NCI-H2227 (cell line): ENCODE measurements around the gene MUS81.
"Not testable (repeated sequence)": the region's sequence is repeated elsewhere in the genome, so short reads cannot be mapped to it uniquely, and the experiment has no call there.

Experiments used
- DNase-seq: peaks from one replicate; lab custom pipeline; 2025; ENCODE audit not compliant: unreplicated experiment; lab: John Stamatoyannopoulos, UW

The MUS81 gene

GRCh38 chr11:65847746-65848145 lies 12.5 kb upstream of the MUS81 start:
- no peak for DNase-seq

DNA sequence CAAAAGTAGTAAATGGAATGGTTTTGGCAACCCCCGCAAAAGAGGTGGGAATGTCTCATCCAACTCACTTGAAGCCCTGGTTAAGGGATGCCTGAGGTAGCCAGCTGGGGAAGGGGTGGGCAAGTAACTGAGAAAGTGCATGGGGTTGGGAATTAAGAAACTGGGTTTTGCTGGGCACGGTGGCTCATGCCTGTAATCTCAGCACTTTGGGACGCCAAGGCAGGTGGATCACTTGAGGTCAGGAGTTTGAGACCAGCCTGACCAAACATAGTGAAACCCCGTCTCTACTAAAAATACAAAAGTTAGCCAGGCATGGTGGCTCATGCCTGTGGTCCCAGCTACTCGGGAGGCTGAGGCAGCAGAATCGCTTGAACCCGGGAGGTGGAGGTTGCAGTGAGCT lies 11.5 kb upstream of the MUS81 start:
- DNase-seq = not testable (repeated sequence)

GRCh38 chr11:65849366-65849765 lies 10.9 kb upstream of the MUS81 start:
- no peak for DNase-seq

GRCh38 chr11:65849771-65850216 lies 10.4 kb upstream of the MUS81 start:
- DNase-seq = no peak

GRCh38 chr11:65850217-65851082 lies 9.8 kb upstream of the MUS81 start:
- DNase-seq = no peak

- DNase-seq = peak; percentile 27
Observed at GRCh38 chr11:65851083-65851579, 9.1 kb upstream of the MUS81 start.

GRCh38 chr11:65851811-65852507 lies 8.3 kb upstream of the MUS81 start:
- DNase-seq = no peak

DNA sequence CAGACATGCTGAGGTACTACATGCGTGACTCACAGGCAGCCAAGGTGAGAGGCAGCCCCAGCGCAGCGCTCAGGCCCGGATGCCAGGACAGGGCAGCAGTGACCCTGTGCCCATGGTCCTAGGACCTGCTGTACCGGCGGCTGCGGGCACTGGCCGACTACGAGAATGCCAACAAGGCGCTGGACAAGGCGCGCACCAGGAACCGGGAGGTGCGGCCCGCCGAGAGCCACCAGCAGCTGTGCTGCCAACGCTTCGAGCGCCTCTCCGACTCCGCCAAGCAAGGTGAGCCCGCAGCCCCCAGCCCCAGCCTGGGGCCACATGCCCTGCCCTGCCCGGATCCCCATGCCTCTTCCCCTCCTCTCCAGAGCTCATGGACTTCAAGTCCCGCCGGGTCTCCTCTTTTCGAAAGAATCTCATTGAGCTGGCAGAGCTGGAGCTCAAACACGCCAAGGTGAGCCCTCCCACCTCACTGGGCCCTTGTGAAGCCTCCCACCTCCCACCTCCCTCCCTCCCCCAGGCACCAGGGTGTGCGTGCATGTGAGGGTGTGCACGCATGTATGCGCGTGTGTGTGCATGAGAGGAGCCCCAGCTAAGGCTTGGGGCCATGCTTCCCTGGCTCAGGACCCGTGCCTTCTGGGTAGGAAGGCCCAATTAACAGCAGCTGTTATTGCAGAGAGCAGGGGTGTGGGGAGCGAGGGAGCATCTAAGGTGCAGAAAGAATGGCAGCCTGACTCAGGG lies 7.6 kb upstream of the MUS81 start:
- no peak for DNase-seq

GRCh38 chr11:65853246-65853979 lies 6.8 kb upstream of the MUS81 start:
- DNase-seq = no peak

- no peak for DNase-seq
Observed at GRCh38 chr11:65854161-65854592, 6.1 kb upstream of the MUS81 start.

DNA sequence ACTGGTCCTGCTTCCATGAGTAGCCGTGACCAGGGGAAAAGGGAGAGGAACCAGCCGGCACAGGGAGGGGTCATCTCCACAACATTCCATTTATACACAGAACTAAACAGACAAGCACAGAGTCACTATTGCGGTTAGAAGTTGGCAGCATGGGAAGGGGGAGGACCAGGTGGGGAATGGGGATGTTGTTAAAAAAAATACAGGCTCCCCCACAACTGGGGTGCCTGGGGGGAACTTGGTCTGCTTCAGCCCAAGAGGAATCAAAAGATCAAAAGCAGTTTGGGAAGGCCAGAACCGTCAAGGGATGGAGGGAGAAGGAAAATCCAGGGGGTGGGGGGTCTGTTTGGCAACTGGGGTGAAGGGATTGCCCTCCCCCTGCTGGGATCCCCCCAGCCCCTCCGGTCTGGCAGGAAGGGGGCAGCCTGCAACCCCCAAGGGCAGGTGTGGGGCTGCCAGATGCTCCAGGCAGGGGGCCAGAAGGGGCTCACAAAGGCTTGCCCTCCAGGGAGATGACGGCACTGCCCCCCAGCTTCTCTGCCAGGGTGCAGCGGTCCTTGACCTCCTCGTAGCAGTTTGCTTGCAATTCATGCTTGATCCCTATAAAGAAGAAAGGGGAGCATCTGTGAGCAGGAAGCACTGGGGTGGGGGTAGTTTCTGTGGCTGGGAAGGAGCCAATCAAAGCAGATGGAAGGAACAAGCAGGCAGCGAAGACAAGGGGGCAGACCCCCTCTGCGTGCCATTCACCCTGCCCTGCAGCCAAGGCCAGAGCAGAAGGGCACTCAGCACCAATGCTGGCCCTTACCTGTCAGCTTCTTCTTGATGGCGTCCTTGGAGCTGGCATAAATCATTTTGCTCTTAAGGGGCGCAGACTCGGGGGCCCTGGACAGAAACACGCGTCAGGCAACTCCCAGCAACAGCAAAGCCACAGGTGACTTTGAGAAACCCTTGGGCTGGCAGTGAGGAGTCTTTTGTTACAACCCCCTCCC lies 5.1 kb upstream of the MUS81 start:
- no peak for DNase-seq

- DNase-seq = no peak
Observed at GRCh38 chr11:65855927-65856363, 4.3 kb upstream of the MUS81 start.

DNA sequence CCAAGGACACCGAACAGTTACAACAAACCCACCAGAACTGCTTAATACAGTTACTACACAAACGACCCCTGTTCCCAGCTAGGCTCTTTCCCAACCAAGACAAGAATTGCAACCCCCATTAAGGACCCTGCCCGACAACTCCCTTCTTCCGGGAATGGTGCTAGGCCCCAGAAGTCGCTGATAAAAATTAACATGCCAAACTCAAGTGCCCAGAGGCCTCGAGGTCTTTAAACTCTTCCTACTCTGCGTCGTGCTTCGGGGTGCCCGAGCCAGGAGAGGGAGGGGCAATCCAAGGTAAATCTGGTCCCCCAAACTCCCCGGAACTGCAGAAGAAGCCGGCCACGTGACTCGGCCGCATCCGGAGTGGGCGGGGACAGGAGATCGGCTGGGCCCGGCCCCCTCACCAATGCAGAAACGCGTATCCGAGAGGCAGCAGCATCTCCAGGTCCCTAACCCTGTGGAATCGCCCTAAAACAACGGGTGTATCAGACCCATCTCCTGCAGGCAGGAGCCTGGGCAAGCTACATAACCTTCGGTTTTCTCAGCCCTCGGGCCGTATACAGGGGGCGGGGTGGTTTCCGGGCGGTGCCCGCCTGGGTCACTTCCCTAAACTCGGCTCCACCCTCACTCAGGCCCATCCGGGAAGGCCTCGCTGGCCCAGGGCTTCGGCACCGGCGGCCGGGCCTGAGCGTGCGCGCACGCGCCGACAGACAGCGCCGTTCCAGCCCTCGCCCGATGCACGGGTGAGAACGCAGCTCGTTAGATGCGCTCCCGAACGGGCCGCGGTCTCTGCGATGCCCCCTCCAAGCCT lies 3.3 kb upstream of the MUS81 start:
- peak; percentile 85 for DNase-seq

DNA sequence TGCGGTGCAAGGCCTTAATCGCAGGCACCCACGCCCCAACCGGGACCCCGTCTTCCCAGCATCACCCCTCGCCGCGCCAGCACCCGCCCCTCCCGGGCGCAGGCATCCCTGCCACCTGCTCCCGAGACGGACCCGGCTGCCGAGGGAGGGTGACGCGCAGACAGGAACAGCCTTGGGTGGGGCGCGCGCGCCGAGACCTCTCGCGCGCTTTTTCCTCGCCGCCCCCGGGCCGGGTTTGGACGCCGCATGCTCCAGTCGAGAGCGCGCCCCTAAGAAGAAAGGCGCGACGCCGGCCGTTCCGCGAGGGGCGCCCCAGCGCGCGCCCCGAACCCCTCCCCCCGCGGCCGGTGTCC lies 2.8 kb upstream of the MUS81 start:
- DNase-seq = no peak

DNA sequence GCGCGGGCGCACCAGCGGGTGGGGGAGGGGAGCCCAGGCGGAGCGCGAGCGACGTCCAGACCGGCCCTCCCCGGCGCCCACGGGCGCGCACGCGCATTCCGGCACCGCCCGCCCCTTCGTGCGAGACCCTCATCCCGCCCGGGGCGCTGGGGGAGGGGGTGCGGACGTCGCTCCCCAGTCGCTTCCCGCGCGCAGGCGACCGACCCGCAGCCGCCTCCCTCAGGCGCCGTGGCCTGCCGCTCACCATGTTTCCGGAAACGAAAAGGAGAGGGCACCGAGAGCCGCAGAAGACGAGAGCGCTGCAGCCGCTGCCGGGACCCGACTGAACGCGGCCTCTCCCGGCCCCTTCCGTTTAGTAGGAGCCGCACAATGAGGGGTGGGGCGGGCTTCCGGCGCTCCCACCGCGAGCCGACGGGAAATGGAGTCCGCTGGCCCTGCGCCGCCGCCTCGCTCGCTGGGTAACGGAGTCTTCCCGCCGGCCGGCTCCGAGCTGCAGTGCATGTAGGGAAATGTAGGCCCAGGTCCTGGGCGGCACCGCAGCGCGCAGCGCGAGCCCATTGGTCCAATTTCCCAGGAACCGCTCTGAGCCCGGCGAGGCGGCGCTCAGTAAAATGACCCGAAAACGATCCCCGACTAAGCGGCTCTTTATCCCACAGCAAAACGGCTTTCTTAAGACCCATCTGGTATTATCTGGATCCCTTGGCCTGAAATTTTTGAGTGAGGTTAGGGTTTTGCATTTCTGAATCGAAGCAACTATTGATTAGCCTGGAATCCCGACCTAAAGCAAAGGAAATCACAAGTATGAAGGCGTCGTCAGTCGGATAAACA lies 2.2 kb upstream of the MUS81 start, which contains the start of gene CFL1:
Gene CFL1 (minus strand): TSS at position 328 of the 828 bp plus-strand sequence. CDS start 81 bp downstream, at position 247.
- peak; percentile 98 for DNase-seq

- no peak for DNase-seq
Observed at GRCh38 chr11:65858681-65859087, 1.5 kb upstream of the MUS81 start.

DNA sequence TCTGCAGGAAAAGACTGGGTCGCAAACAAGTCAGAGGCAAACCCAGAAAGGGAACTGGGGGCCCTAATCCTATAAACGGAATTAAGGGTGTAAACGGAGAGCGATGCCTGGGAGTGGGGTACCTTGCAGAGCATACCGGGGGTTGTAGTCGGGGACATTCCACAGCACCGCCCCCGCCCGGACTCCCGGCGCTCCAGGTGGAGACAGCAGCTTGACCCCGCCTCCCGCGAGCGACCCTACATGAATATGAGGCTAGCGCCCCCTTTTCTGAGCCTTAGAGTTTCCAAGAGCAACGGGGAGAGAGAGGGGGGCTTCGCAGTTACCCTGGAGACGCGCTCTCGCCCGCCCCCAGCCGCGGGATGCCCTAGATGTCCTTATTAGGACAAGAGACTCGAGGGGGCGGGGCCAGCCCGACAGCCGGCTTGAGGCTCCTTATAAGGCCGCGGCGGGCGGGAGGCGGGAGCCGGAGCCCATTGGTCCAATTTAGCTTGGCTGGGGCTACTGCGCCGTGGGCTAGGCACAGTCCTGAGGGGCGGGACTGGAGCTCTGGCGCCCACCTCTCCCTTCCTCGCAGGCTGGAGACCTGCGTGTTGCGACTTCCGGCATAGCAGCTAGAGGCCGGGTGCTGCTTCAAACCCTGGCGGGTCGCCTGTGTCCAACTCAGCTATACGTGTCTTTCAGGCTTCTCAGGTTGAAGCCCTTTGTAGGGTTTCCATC lies 980 bp upstream of the MUS81 start:
- peak; percentile 100 for DNase-seq
